GM12872 (cell line): ENCODE data around the gene PCDHGC5.

Source experiments
- TF ChIP-seq, protein P1 (sequence below): IDR thresholded peaks from 3 replicates; pipeline ENCODE4 v1.5.1; 2011; ENCODE audit warnings: low read depth, mild to moderate bottlenecking, low read length, moderate library complexity; ENCODE audit not compliant: insufficient read depth

PCDHGC5 gene

DNA sequence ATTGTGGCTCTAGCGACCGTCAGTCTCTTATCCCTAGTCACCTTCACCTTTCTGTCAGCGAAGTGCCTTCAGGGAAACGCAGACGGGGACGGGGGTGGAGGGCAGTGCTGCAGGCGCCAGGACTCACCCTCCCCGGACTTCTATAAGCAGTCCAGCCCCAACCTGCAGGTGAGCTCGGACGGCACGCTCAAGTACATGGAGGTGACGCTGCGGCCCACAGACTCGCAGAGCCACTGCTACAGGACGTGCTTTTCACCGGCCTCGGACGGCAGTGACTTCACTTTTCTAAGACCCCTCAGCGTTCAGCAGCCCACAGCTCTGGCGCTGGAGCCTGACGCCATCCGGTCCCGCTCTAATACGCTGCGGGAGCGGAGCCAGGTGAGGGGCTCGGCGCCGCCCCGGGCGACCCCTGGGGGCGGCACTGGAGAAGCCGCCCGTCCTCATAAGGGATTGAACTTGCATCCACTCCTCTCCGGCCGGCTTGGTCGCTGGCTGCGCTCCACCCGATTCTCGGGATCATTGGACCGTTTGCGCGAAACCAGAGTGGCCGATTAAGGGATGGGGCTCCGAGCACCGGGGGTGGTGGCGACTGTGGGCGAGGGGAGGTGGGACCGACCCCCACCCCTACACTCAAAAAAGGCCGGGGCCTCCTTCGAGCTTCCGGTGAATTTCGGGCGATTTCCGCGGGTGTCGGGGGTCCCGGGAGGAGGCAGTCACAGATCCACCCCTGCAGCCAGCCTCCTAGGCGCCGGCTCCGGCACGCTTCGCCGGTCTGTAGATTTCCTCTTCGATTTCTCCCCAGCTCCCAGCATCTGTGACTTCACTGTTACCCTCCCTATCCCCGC lies 2.7 kb downstream of the PCDHGC5 start:
- TF ChIP-seq, protein P1, sequence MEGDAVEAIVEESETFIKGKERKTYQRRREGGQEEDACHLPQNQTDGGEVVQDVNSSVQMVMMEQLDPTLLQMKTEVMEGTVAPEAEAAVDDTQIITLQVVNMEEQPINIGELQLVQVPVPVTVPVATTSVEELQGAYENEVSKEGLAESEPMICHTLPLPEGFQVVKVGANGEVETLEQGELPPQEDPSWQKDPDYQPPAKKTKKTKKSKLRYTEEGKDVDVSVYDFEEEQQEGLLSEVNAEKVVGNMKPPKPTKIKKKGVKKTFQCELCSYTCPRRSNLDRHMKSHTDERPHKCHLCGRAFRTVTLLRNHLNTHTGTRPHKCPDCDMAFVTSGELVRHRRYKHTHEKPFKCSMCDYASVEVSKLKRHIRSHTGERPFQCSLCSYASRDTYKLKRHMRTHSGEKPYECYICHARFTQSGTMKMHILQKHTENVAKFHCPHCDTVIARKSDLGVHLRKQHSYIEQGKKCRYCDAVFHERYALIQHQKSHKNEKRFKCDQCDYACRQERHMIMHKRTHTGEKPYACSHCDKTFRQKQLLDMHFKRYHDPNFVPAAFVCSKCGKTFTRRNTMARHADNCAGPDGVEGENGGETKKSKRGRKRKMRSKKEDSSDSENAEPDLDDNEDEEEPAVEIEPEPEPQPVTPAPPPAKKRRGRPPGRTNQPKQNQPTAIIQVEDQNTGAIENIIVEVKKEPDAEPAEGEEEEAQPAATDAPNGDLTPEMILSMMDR = no peak

DNA sequence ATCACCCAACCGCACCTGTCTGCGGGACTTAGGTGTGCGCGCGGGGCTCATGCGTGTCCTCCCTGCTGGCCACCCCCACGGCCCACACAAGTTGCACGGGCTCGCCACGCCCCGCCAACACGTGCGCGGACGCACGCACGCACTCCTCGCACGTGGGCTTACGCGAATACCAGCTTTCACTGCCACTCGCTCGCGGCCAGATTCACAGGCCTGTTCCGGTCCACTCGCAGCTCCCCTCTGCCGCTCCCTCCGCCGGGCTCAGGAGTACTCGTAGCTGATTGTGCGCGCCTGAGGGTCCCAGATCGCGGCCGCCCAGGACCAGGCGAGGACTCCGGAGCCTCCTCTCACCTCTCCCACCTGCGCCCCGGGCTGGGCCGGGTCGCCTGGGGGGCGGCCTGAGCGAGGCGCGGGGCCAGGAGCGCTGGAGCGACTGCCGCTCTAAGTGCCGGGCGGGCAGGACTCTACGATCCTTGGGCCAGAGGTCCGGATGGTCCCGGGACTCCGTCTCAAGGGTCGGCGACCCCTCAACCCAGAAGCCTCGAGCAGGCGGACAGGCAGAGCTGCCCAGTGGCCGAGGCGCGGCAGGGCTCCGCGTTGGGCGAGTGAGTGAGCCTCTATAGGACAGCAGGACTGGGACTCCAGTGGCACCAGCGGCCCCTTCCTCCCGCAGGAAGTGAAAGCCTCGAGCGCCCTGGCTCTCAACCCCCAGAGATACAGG lies 3.4 kb downstream of the PCDHGC5 start:
- TF ChIP-seq, protein P1 = no peak

DNA sequence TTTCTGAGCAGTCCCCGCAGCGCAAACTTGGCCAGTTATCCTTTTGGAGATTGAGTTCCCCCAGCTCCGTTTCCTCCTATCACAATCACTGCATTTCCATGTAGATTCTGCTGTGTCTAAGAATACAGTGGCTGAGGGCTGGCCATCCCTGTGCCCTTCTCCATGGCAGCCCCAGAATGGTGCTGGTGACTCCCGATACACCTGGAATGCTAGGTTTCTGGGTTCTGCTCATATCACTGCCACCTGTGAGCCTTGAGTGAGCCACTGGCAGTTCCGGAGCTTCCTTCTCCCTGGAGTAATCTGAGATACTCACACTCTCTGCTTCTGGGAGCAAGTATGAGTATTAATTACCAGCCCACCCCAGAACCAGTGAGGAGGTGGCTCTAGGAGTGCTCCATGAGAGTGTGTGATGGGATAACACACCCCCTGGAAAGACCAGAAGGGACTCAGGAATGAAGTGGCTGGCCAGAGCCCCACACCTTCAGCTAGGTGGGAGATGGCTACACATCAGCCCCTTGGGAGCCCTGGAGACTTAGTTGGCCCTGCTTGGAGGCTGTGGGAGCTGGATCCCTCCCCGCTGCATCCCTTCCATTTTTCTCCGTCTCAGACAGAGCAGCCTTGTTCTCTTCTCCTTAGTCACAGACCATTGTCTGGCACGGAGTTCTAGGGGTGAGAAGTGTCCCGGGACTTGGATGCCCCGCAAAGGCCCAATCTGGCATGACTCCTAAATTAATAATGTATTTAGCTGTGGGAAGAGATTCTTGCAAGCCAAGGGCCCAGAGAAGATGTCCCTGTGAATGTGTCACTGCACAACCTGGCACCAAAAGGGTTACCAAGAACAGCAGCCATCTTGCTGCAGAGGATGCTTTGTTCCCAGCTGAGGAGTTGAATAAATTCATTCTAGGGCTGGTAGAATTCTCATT lies 4.9 kb downstream of the PCDHGC5 start:
- TF ChIP-seq, protein P1 = no peak

DNA sequence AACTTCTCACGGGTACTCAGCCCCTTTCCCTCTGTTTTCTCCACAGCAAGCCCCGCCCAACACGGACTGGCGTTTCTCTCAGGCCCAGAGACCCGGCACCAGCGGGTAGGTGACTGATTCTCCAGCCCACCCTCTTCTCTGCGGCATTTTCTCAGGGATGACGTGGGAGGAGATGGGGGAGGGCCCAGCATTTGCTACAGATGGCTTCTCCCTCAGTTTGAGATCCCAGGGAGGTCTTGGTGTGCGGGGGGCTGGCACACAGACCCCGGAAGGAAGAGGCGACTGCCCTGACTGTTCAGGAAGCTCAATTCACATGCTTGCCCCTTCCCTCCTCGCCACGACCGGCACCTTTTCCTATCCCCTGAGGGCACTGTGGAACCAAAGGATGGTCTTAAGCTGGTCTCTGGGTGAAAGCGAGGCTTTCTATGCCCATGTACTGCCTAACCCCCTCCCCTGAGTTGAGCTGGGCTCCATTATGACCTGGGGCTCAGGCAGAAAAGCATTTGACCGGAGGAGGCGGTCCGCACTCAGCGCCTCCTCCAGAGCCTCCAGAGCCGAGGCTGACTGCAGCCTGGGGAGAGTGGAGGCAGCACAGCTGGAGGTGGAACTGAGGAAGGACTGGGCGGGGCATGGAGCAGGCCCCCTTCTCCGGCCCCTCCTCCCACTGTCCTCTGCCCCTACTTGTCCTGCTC lies 6.0 kb downstream of the PCDHGC5 start:
- TF ChIP-seq, protein P1 = no peak

DNA sequence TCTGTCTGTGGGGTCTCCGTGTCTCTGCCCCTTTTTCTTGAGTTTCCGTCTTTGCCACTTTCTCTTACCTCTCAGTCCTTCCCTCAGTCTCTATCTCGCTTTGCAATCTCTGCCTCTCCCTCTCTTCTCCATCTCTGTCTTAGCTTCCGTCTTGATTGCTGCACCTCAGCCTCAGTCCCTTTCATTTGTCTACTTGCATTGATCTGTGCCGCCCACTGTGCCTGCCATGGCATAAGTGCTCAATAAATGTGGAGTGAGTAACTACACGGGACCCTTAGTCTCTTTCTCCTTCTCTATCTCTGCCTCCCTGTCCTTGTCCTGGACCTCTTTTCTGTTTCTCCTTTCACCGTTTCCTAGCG lies 6.6 kb downstream of the PCDHGC5 start:
- TF ChIP-seq, protein P1 = no peak

DNA sequence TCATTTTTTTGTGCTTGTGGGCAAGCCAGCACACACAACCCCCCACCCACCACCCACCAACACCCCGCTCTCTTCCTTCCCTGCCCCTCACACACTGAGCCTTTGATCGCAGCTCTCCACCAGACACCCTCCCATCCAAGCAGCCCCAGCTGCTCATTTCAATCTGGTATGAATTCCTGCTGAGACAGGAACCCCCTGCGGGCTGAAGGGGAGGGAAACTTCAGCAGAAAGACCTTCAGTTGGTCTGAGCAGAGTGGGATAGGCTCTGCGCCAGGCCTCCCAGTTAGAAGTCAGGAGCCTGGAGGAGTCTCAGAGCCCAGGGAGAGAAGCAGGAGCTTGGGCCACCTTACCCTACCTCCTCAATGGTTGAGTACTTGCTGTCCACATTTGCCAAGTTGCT lies 7.2 kb downstream of the PCDHGC5 start:
- TF ChIP-seq, protein P1 = no peak
